HepG2 (cell line): ENCODE measurements around the gene YPEL3. TPM values are rescaled to one million over a fixed set of nuclear protein-coding genes. Genes with fewer than 3 reads are reported as not detected.
A peak's percentile ranks its signal among the peaks of the same experiment; 100 is the strongest.

Experiments used
- CENPBD1 ChIP-seq: sonication (generic); formaldehyde crosslinking; IDR thresholded peaks from 2 replicates; pipeline ENCODE4 v1.8.0; 2022; ENCODE audit warnings: missing genetic modification reagents, low read depth, mild to moderate bottlenecking, borderline replicate concordance
- CENPT ChIP-seq: sonication (generic); formaldehyde crosslinking; IDR thresholded peaks from 2 replicates; pipeline ENCODE4 v1.8.0; 2022; ENCODE audit warnings: low read depth, mild to moderate bottlenecking, moderate library complexity, missing genetic modification reagents
- DMAP1 ChIP-seq: IDR thresholded peaks from 2 replicates; pipeline ENCODE4 v1.6.1; 2016
- ETV5 ChIP-seq: IDR thresholded peaks from 2 replicates; pipeline ENCODE4 v1.6.1; 2018; ENCODE audit warnings: missing biosample characterization, missing genetic modification reagents, inconsistent platforms, borderline replicate concordance
- FOXM1 ChIP-seq: sonication (generic); formaldehyde crosslinking; IDR thresholded peaks from 2 replicates; pipeline ENCODE4 v1.5.0; 2020; ENCODE audit warnings: missing genetic modification reagents
- GZF1 ChIP-seq: sonication (generic); formaldehyde crosslinking; IDR thresholded peaks from 2 replicates; pipeline ENCODE4 v1.5.1; 2020; ENCODE audit warnings: mild to moderate bottlenecking, missing genetic modification reagents
- HBP1 ChIP-seq: IDR thresholded peaks from 2 replicates; pipeline ENCODE4 v1.6.1; 2016; ENCODE audit warnings: low read depth, control low read depth
- JUNB ChIP-seq: sonication (generic); formaldehyde crosslinking; IDR thresholded peaks from 2 replicates; pipeline ENCODE4 v1.8.0; 2022; ENCODE audit warnings: missing genetic modification reagents, mild to moderate bottlenecking, borderline replicate concordance
- MAFF ChIP-seq: IDR thresholded peaks from 2 replicates; pipeline ENCODE4 v1.6.1; 2011; ENCODE audit warnings: low read depth, low read length, improper control_type of control experiment
- MAFK ChIP-seq, 2 experiments: IDR thresholded peaks in 1 of 2; conservative IDR thresholded peaks in 1 of 2; 2 replicates each; pipeline ENCODE4 v1.6.1; 2011; ENCODE audit warnings: improper control_type of control experiment in 2 of 2, low read length in 2 of 2
- NFE2L2 ChIP-seq: fragments of 150-350 bp; IDR thresholded peaks from 2 replicates; pipeline ENCODE4 v1.6.1; 2014; ENCODE audit warnings: low read length
- NFYC ChIP-seq: IDR thresholded peaks from 2 replicates; pipeline ENCODE4 v1.6.1; 2016; ENCODE audit warnings: missing genetic modification reagents, missing compliant biosample characterization
- NR2F1 ChIP-seq, 2 experiments: fragments of 450-650 bp in 1 of 2; formaldehyde crosslinking in 1 of 2; IDR thresholded peaks; 2 replicates each; pipeline versions ENCODE4 v1.5.0 to v1.6.1; 2016 to 2020; ENCODE audit warnings: mild to moderate bottlenecking in 1 of 2, missing compliant biosample characterization in 1 of 2, missing genetic modification reagents in 1 of 2, moderate library complexity in 1 of 2
- RAD51 ChIP-seq: fragments of 450-650 bp; IDR thresholded peaks from 2 replicates; pipeline ENCODE4 v1.6.1; 2016; ENCODE audit warnings: borderline replicate concordance
- SMAD3 ChIP-seq: sonication (generic); formaldehyde crosslinking; IDR thresholded peaks from 2 replicates; pipeline ENCODE4 v1.4.0; 2020; ENCODE audit warnings: missing genetic modification reagents
- SP4 ChIP-seq: sonication (generic); formaldehyde crosslinking; IDR thresholded peaks from 2 replicates; pipeline ENCODE4 v1.8.1; 2023; ENCODE audit warnings: mild to moderate bottlenecking, missing genetic modification reagents
- WIZ ChIP-seq: sonication (generic); formaldehyde crosslinking; IDR thresholded peaks from 2 replicates; pipeline ENCODE4 v1.5.1; 2020; ENCODE audit warnings: mild to moderate bottlenecking, missing genetic modification reagents
- ZBTB2 ChIP-seq: sonication (generic); formaldehyde crosslinking; IDR thresholded peaks from 2 replicates; pipeline ENCODE4 v1.8.0; 2022; ENCODE audit warnings: low read depth, missing genetic modification reagents
- ZBTB37 ChIP-seq: sonication (generic); formaldehyde crosslinking; IDR thresholded peaks from 2 replicates; pipeline ENCODE4 v1.4.0; 2020; ENCODE audit warnings: mild to moderate bottlenecking, missing genetic modification reagents
- ZFP82 ChIP-seq: sonication (generic); formaldehyde crosslinking; IDR thresholded peaks from 2 replicates; pipeline ENCODE4 v1.5.1; 2020; ENCODE audit warnings: mild to moderate bottlenecking, missing genetic modification reagents, borderline replicate concordance
- ZNF691 ChIP-seq: sonication (generic); formaldehyde crosslinking; IDR thresholded peaks from 2 replicates; pipeline ENCODE4 v1.4.0; 2020; ENCODE audit warnings: missing genetic modification reagents, low read depth, mild to moderate bottlenecking, borderline replicate concordance
- ZNF710 ChIP-seq: sonication (generic); formaldehyde crosslinking; IDR thresholded peaks from 2 replicates; pipeline ENCODE4 v1.5.0; 2020; ENCODE audit warnings: mild to moderate bottlenecking, missing genetic modification reagents, borderline replicate concordance
- ZSCAN22 ChIP-seq: sonication (generic); formaldehyde crosslinking; IDR thresholded peaks from 2 replicates; pipeline ENCODE4 v1.4.0; 2020; ENCODE audit warnings: mild to moderate bottlenecking, missing genetic modification reagents
- polyA plus RNA-seq, 8 experiments: library from polyadenylated mRNA; depleted of rRNA in 3 of 8; stranded (reverse) in 7 of 8; unstranded in 1 of 8; fragments of >200 nt; fragmentation: Illumina TruSeq in 4 of 8; extraction: Trizol in 4 of 8; gene quantifications; 2 replicates each; pipeline versions ENCODE4 v1.2.1 to v1.2.3, GENCODE V29; 2011 to 2016; ENCODE audit warnings: low read depth in 4 of 8, missing spikeins in 1 of 8, mixed read lengths in 1 of 8; ENCODE audit not compliant: insufficient read depth in 1 of 8
- total RNA-seq, 5 experiments: library from RNA; depleted of rRNA; stranded (reverse); fragments of >200 nt; fragmentation: Illumina TruSeq; extraction: Trizol; gene quantifications; 2 replicates each; pipeline ENCODE4 v1.2.3, GENCODE V29; 2016; ENCODE audit warnings: low read depth in 1 of 5

Gene YPEL3
- total and polyA plus RNA-seq, 2 of the 13 experiments (the other 11 are each of a cell fraction or from before 2014, with no cell fraction given) = 5.4 to 47.0 TPM

- no peak for TF ChIP-seq ZNF691 (CRISPR knock-in tag)
- no peak for TF ChIP-seq ZBTB37 (CRISPR knock-in tag)
- TF ChIP-seq RAD51 = no peak
- TF ChIP-seq GZF1 (CRISPR knock-in tag) = no peak
- no peak for TF ChIP-seq NR2F1 (CRISPR knock-in tag; IDR thresholded peaks at IDR 0.05)
- TF ChIP-seq CENPT (CRISPR knock-in tag) = no peak
- no peak for TF ChIP-seq ZFP82
- TF ChIP-seq HBP1 (CRISPR knock-in tag) = no peak
- peak; percentile 98 for TF ChIP-seq MAFK (conservative IDR thresholded peaks at IDR 0.05 in 1 of 2, IDR thresholded peaks at IDR 0.05 in 1 of 2; ENCODE audit: low read length in 2 of 2)
- peak; percentile 5; the same call in 1 of the 2 replicates for TF ChIP-seq SP4 (CRISPR knock-in tag)
- peak; percentile 51 for TF ChIP-seq NFE2L2
- TF ChIP-seq DMAP1 = no peak
- TF ChIP-seq WIZ (CRISPR knock-in tag) = no peak
- no peak for TF ChIP-seq ZNF710 (CRISPR knock-in tag)
- no peak for TF ChIP-seq ZSCAN22 (CRISPR knock-in tag)
- no peak for TF ChIP-seq SMAD3 (CRISPR knock-in tag)
- TF ChIP-seq FOXM1 (CRISPR knock-in tag) = no peak
- peak; percentile 98 for TF ChIP-seq MAFF
- TF ChIP-seq CENPBD1 (CRISPR knock-in tag) = no peak
- TF ChIP-seq ZBTB2 (CRISPR knock-in tag) = peak; percentile 32; the same call in 1 of the 2 replicates
- no peak for TF ChIP-seq JUNB (CRISPR knock-in tag)
- TF ChIP-seq NFYC (CRISPR knock-in tag) = no peak
- TF ChIP-seq ETV5 (CRISPR knock-in tag) = no peak
Measured at GRCh38 chr16:30088237-30088831, 7.7 kb downstream of the YPEL3 start (continued).
